ENCODE results near the gene ZNF132.

ZNF132 gene

DNA sequence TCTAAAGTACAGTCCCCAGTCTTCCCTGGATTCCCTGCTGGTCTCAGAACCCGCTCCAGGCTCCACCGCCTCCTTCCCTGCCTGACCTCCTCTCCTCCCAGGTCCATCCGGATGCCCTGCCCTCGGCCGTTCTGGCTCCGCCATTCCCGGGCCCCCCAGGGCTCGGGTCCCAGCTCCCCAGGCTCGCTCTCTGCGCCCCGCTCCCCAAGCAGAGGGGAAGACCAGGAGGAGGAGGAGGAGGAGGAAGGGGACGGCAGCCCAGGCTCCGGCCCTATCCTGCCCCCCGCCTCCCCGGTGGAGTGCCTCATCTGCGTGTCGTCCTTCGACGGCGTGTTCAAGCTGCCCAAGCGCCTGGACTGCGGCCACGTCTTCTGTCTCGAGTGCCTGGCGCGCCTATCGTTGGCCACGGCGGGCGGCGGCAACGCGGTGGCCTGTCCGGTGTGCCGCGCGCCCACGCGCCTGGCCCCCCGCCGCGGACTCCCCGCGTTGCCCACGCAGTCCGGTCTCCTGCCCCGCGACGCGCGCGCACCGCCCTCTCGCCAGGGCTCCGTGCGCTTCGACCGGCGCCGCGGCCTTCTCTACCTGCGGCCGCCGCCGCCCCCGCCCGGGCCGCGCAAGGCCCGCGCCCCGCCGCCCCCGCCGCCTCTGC, 43.9 kb downstream of the ZNF132 start:
- TF ChIP-seq, protein P1, sequence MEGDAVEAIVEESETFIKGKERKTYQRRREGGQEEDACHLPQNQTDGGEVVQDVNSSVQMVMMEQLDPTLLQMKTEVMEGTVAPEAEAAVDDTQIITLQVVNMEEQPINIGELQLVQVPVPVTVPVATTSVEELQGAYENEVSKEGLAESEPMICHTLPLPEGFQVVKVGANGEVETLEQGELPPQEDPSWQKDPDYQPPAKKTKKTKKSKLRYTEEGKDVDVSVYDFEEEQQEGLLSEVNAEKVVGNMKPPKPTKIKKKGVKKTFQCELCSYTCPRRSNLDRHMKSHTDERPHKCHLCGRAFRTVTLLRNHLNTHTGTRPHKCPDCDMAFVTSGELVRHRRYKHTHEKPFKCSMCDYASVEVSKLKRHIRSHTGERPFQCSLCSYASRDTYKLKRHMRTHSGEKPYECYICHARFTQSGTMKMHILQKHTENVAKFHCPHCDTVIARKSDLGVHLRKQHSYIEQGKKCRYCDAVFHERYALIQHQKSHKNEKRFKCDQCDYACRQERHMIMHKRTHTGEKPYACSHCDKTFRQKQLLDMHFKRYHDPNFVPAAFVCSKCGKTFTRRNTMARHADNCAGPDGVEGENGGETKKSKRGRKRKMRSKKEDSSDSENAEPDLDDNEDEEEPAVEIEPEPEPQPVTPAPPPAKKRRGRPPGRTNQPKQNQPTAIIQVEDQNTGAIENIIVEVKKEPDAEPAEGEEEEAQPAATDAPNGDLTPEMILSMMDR (IDR thresholded peaks at IDR 0.05; ENCODE audit: control extremely low read depth, extremely low read depth, low read depth, missing control alignments) = no peak
- POLR2A ChIA-PET = no interaction called here
- CTCF ChIA-PET = no interaction called here

DNA sequence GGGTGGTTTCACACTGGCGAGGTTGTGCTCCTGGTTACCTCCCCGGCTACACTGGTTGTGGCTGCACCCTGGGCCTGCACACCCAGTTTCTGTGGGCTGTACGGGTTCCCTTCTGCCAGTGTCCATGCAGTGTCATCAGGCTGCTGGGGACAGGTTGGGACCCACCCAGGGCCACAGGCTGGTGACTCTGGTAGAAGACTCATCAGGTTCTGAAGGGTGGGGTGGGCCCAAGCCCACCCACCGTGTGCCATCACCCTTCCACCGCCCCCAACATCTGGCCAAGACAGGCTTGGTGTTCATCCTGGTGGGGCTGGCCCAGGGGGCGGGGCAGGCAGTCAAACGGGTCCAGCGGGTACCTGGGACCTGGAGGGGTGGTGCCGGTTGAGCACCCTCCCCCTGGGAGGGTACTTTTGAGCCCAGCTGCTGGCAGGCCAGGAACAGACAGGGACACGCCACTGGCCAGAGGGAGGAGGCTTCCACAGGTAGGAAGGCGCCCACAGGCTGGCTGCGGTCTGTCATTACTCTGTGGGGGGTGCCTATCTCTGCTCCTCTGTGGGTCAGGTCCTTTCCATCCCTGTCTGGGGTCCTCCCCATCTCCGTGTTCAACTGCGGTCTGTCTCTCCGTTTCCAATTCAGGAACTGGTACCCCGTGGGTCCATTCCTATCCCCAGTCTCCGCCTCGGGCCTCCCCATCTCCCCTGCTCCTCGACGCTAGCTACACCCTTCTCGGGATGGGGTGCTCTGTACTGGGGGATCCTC, 44.6 kb downstream of the ZNF132 start, which contains the start of gene RNF225:
Gene RNF225 (plus strand): TSS at position 437 of the 759 bp plus-strand sequence. CDS start 434 bp downstream, outside the sequence.
- no peak for DNase-seq (ENCODE audit: extremely low spot score)
- POLR2A ChIA-PET = no interaction called here
- CTCF ChIA-PET = no interaction called here
- TF ChIP-seq, protein P1 (IDR thresholded peaks at IDR 0.05; ENCODE audit: control extremely low read depth, extremely low read depth, low read depth, missing control alignments) = no peak

More for the DNA sequence above, 43.9 kb downstream of the ZNF132 start:
- no peak for DNase-seq (ENCODE audit: extremely low spot score)

DNA sequence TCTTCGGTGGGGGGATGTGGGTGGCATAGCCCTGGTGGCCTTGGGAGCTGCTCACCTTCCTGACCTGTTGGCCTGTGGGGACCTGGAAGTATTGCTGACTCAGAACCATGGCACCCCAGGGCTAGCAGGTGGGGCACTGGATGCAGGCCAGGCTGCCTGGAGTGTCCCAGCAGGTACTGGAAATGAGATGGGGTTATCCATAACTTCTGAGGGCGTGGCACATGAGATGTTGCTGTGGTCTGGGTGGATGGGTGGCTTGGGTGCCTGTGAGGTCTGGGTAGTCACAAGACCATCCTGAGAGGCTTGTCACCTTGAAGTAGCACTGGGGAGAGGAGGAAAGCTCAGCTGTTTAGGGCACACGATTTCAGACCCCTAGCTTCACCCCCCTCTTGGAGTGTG, 45.1 kb downstream of the ZNF132 start:
- TF ChIP-seq, protein P1 (IDR thresholded peaks at IDR 0.05; ENCODE audit: control extremely low read depth, extremely low read depth, low read depth, missing control alignments) = no peak
- CTCF ChIA-PET = no interaction called here
- DNase-seq (ENCODE audit: extremely low spot score) = no peak
- POLR2A ChIA-PET = no interaction called here

DNA sequence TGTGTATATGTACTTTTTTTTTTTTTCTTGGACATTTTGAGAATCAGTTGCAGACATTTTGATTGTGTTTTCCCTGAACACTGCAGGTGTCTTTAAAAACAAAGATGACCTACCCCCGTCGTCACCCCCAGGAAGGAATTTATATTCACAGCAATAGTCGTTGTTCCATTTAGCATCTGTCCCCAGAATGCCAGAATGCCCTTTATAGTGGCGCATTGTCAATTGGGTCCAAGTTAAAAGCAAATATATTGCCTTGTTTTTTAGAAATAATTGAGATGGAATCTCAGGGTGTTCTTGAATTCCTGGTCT, 46.3 kb downstream of the ZNF132 start:
- TF ChIP-seq, protein P1 (IDR thresholded peaks at IDR 0.05; ENCODE audit: control extremely low read depth, extremely low read depth, low read depth, missing control alignments) = no peak
- no peak for DNase-seq (ENCODE audit: extremely low spot score)
- ChIA-PET CTCF (no interaction called here), POLR2A (no interaction called here)

DNA sequence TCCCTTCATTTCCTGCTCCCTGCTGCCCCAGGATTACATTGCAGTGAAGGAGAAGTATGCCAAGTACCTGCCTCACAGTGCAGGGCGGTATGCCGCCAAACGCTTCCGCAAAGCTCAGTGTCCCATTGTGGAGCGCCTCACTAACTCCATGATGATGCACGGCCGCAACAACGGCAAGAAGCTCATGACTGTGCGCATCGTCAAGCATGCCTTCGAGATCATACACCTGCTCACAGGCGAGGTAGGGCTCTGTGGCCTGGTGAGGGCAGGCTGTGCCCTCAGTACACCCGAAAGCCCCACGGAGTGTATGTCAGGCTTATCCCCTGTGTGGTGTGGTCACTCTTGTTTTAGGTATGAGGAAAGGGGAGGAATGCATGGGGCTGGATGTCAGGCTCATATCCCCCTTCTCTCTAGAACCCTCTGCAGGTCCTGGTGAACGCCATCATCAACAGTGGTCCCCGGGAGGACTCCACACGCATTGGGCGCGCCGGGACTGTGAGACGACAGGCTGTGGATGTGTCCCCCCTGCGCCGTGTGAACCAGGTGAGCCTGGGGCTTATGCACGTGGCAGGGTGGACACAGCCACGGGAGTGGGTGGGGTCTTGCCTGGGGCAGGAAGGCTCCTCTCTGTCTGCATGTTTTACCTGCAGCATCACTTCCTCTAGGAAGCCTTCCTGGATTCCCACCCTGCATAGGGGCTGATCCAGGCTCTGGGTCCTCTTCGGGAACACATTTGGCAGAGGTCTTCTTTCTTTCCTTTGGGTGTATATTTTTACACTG, 46.8 kb downstream of the ZNF132 start:
- POLR2A ChIA-PET = interaction anchor here (1.2 kb wide), 1 partner anchor 15 kb away, joined by 3 read pairs; the partner anchor contains the start of gene ZNF584
- CTCF ChIA-PET = interaction anchor here (0.6 kb wide), 1 partner anchor 16 kb away, joined by 3 read pairs; the partner anchor contains the start of gene ZNF584
- TF ChIP-seq, protein P1 (IDR thresholded peaks at IDR 0.05; ENCODE audit: control extremely low read depth, extremely low read depth, low read depth, missing control alignments) = no peak
- no peak for DNase-seq (ENCODE audit: extremely low spot score)

DNA sequence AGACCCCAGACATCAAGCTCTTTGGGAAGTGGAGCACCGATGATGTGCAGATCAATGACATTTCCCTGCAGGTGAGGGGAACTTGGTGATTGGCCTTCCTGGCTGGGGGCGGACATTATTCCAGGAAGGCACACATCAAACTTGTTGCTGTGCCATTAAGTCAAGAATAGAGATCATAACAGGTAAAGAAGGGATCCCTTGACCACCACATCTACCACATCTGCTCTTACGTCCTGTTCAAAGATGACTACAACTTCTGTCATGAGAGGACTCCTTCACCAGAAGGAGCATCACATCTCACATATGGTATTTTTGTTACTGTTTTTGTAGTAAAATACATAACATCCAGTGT, 51.8 kb downstream of the ZNF132 start:
- TF ChIP-seq, protein P1 (IDR thresholded peaks at IDR 0.05; ENCODE audit: control extremely low read depth, extremely low read depth, low read depth, missing control alignments) = no peak
- ChIA-PET POLR2A (interaction anchor here (1.4 kb wide), 1 partner anchor 11 kb away, joined by 5 read pairs; no protein-coding TSS in a partner anchor), CTCF (no interaction called here)
- DNase-seq (ENCODE audit: extremely low spot score) = no peak
